ENCODE measurements around the gene ABHD6.
"Not testable (repeated sequence)": the region's sequence is repeated elsewhere in the genome, so short reads cannot be mapped to it uniquely, and the experiment has no call there.

The ABHD6 gene

DNA sequence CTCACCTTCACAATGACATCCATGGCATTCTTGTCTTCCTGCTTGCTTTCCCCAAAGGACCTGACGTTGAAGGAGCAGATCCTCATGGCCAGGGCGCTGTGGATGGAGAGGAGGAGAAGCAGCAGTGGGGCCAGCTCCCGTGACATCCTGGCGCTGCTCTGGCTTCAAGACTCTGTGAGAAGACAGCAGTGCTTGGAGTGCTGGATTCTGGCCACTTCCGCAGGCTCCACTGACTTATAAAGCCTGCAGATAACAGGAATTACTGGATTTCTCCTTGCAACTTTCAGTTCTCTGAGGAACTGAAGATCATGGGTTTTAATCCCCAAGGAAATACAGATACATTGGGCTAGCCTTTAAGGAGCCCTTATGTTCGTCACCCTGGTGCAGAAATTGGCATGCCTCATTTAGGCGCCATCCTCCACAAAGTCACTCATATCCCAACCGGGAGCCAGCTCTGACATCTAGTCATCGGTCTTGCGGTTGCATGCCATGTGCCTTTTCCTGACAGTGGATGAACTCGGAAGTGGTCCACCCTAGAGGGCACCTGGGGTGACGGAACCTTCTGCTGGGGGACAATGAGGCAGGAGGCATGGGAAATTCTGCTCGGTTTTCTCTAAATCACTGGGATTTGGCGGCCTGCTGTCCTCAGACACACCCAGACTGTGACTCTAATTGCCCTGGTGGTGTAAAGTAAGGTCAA, 26.7 kb upstream of the ABHD6 start, which contains the start of gene DNASE1L3:
TSS of gene DNASE1L3 (minus strand) at position 212 of the 700 bp plus-strand sequence. CDS start at position 146, 66 bp downstream.
- Histone ChIP-seq H3K4me3 (ENCODE audit: low read depth in 1 of 2, low read length in 2 of 2) (no peak within 1 kb of the TSS), H3K4me1 (ENCODE audit: control insufficient read depth in 1 of 2, insufficient read depth in 2 of 2, low read length in 2 of 2) (no peaks in the 10 kb centered on the region), H3K27ac (ENCODE audit: low read length) (no peak within 1 kb of the TSS), H3K36me3 (ENCODE audit: control insufficient read depth in 1 of 2, insufficient read depth in 2 of 2, low read length in 2 of 2) (no peaks in the 10 kb centered on the region), H3K9me3 (ENCODE audit: control insufficient read depth in 1 of 2, low read length in 2 of 2) (no peaks in the 10 kb centered on the region), H3K27me3 (ENCODE audit: low read depth, low read length) (no peaks in the 10 kb centered on the region)

DNA sequence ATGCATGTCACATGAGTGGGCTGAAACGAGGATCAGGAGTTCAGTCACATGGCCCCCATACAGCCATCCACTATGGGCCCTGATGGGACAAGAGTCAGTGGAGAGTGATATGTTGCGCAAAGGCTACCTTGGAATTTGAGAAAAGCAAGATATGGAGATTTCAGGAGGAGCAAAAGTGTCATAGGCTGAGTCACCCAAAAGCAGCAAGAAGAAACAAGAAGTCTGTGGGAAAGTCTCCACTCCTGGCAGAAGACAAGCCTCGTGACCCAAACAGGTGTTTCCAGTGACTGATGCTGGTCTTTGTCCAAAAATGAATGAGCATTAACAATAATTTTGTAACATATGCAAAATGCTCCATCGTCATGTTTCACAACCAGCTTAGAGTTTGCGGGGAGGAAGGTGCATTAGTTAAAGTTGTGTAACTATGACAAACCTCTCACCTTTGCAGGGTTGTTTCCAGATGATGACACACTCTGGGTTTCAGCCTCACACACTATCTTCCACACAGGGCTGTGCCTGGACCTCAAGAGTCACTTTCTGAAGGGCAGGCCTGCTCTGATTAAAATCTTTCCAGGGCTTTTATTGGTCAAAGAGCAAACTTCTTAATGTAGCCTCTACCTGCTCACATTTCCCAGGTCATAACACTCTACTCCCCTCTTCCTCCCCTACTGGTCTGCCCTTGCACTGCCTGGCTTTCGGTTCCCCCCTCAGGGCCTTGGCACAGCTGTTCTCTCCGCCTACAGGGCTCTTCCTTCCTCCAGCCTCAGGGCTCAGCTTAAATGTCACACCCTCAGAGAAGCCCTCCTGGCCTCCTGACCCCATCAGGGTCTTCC, 22.9 kb upstream of the ABHD6 start:
- no peaks in the 10 kb centered on the region for H3K27me3 ChIP-seq (ENCODE audit: low read depth, low read length)
- no peak overlapping the region for H3K4me3 ChIP-seq (ENCODE audit: low read depth in 1 of 2, low read length in 2 of 2)
- H3K36me3 ChIP-seq (ENCODE audit: control insufficient read depth in 1 of 2, insufficient read depth in 2 of 2, low read length in 2 of 2) = no peaks in the 10 kb centered on the region
- H3K4me1 ChIP-seq (ENCODE audit: control insufficient read depth in 1 of 2, insufficient read depth in 2 of 2, low read length in 2 of 2) = peaks cover 9 to 10% of the 10 kb centered on the region in 2 donors
- no peaks in the 10 kb centered on the region for H3K9me3 ChIP-seq (ENCODE audit: control insufficient read depth in 1 of 2, low read length in 2 of 2)
- no peak overlapping the region for H3K27ac ChIP-seq (ENCODE audit: low read length)

DNA sequence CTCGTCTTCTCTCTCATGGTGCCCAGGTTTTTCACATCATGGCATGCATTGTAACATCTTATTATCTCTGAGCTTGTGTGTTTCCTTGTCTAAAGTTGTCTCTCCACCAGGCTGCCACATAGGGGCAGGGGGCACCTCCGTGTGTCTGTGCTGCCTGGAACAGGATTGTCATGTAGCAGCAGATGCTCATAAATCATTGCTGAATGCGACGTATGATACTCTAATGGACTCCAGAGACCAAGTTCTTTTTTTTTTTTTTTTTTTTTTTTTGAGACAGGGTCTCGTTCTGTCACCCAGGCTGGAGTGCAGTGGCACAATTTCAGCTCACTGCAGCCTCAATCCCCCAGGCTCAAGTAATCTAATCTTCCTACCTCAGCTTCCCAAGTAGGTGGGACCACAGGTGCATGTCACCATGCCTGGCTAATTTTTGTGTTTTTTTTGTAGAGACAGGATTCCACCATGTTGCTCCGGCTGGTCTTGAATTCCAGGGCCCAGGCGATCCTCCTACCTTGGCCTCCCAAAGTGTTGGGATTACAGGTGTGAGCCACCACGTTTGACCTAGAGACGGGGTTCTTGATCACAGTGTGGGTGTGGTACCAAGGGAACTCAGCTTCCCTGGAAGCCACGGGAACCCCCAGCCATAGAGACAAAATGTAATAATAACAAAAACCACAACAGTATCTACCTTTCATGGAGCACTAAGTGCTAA, 22.1 kb upstream of the ABHD6 start:
- no peaks in the 10 kb centered on the region for H3K9me3 ChIP-seq (ENCODE audit: control insufficient read depth in 1 of 2, low read length in 2 of 2)
- H3K4me1 ChIP-seq (ENCODE audit: control insufficient read depth in 1 of 2, insufficient read depth in 2 of 2, low read length in 2 of 2) = peaks cover 9 to 10% of the 10 kb centered on the region in 2 donors
- H3K27me3 ChIP-seq (ENCODE audit: low read depth, low read length) = no peaks in the 10 kb centered on the region
- no peaks in the 10 kb centered on the region for H3K36me3 ChIP-seq (ENCODE audit: control insufficient read depth in 1 of 2, insufficient read depth in 2 of 2, low read length in 2 of 2)
- no peak overlapping the region for H3K27ac ChIP-seq (ENCODE audit: low read length)
- no peak overlapping the region for H3K4me3 ChIP-seq (ENCODE audit: low read depth in 1 of 2, low read length in 2 of 2)

DNA sequence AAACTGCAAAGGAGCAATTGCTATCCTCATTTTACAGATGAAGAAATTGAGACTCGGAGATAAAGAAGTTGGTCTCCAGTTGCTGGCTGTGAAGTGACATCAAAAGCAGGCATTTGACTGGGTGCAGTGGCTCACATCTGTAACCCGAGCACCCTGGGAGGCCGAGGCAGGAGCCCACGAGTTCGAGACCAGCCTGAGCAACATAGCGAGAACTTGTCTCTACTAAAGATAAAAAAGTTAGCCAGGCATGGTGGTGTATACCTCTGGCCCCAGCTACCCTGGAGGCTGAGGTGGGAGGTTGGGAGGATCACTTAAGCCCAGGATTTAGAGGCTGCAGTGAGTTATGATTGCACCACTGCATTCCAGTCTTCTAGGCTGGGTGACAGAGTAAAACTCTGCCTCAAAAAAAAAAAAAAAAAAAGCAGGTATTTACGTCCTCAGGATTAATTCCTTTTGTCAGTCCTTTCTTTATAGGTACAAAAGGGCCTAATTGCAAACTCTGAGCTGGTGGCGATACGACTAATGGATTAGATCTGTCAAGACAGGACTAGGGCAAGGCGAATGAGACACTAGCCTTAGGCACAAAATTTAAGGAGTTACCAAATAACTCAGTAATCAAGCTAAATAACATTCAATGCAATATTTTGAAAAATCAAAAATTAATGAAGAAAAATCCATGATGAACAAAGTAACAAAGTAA, 20.9 kb upstream of the ABHD6 start:
- H3K27ac ChIP-seq (ENCODE audit: low read length) = no peak overlapping the region
- no peaks in the 10 kb centered on the region for H3K36me3 ChIP-seq (ENCODE audit: control insufficient read depth in 1 of 2, insufficient read depth in 2 of 2, low read length in 2 of 2)
- no peak overlapping the region for H3K4me3 ChIP-seq (ENCODE audit: low read depth in 1 of 2, low read length in 2 of 2)
- H3K4me1 ChIP-seq (ENCODE audit: control insufficient read depth in 1 of 2, insufficient read depth in 2 of 2, low read length in 2 of 2) = peaks cover 9 to 10% of the 10 kb centered on the region in 2 donors
- no peaks in the 10 kb centered on the region for H3K9me3 ChIP-seq (ENCODE audit: control insufficient read depth in 1 of 2, low read length in 2 of 2)
- H3K27me3 ChIP-seq (ENCODE audit: low read depth, low read length) = no peaks in the 10 kb centered on the region

DNA sequence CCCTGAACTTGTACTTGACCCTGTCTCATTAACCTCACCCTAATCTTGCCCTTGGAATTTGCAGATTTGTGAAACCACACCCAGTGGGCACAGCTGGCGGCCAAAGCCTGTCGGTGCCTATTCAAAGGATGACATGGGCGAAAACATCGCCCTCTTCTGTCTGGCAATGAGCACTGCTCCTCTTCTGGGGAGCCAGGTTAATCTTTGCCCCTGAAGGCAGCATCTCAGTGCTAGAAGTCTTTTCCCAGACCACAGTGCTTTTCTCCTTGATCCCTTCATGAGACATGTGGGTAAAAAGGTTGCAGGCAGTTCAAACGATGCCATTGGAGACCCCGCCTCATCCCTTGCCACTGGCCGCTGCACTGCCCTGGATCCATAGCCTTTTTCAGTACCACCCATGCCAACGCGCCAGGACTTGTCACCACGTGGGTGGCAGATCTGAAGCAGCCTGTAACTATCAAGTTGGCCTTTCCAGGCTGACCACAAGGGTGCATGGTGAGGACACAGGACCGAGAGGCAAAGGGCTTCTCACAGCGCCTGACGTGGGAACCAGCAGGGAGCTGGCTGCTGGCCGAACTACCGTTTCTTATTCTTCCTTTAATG, 20.3 kb upstream of the ABHD6 start:
- Histone ChIP-seq H3K27ac (ENCODE audit: low read length) (no peak overlapping the region), H3K36me3 (ENCODE audit: control insufficient read depth in 1 of 2, insufficient read depth in 2 of 2, low read length in 2 of 2) (no peaks in the 10 kb centered on the region), H3K4me1 (ENCODE audit: control insufficient read depth in 1 of 2, insufficient read depth in 2 of 2, low read length in 2 of 2) (peaks cover 9 to 10% of the 10 kb centered on the region in 2 donors), H3K9me3 (ENCODE audit: control insufficient read depth in 1 of 2, low read length in 2 of 2) (no peaks in the 10 kb centered on the region), H3K4me3 (ENCODE audit: low read depth in 1 of 2, low read length in 2 of 2) (peak overlapping the region in 1 of 2 donors; percentile 16), H3K27me3 (ENCODE audit: low read depth, low read length) (no peaks in the 10 kb centered on the region)

DNA sequence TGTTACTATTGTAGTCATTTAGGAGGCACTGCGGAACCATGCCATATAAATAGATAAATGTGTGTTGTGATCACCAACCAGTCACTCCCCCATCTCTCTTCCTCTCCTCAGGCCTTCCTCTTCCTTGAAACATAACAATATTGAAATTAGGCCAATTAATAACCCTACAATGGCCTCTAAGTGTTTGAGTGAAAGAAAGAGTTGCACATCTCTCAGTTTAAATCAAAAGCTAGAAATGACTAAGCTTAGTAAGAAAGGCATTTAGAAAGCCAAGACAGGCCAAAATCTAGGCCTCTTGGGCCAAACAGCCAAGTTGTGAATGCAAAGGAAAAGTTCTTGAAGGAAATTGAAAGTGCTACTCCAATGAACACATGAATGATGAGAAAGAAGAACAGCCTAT, 18.7 kb upstream of the ABHD6 start:
- Histone ChIP-seq H3K4me1 (ENCODE audit: control insufficient read depth in 1 of 2, insufficient read depth in 2 of 2, low read length in 2 of 2) (peaks cover 9 to 10% of the 10 kb centered on the region in 2 donors), H3K9me3 (ENCODE audit: control insufficient read depth in 1 of 2, low read length in 2 of 2) (no peaks in the 10 kb centered on the region), H3K36me3 (ENCODE audit: control insufficient read depth in 1 of 2, insufficient read depth in 2 of 2, low read length in 2 of 2) (no peaks in the 10 kb centered on the region), H3K4me3 (ENCODE audit: low read depth in 1 of 2, low read length in 2 of 2) (no peak overlapping the region), H3K27ac (ENCODE audit: low read length) (no peak overlapping the region), H3K27me3 (ENCODE audit: low read depth, low read length) (no peaks in the 10 kb centered on the region)

DNA sequence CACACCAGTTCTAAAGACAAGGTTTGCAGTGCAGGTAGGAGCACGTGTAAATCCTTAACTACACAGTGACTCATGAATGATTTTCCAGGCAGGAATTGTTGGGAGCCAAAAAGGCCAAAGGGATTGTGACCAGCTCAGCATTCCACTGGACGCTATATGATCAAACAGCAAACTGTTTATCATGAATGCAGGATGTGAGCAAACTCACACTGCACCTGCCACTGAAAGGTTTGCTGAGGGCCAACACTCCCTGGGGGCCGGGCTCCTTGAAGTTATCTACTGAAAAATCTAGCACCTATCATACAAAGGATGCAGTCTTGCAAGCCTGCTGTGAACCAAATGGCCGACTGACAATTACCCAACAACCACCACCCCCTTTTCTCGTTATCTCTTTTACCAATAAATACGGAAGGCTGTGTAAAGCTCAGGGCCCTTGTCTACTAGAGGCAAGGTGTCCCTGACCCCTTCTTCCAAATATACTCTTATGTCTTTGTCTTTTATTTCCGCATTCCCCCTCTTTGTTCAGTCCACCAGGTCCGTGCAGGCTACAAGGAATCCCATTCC, 15.3 kb upstream of the ABHD6 start:
- H3K4me1 ChIP-seq (ENCODE audit: control insufficient read depth in 1 of 2, insufficient read depth in 2 of 2, low read length in 2 of 2) = peaks cover 3 to 4% of the 10 kb centered on the region in 2 donors
- no peaks in the 10 kb centered on the region for H3K27me3 ChIP-seq (ENCODE audit: low read depth, low read length)
- H3K4me3 ChIP-seq (ENCODE audit: low read depth in 1 of 2, low read length in 2 of 2) = no peak overlapping the region
- H3K27ac ChIP-seq (ENCODE audit: low read length) = no peak overlapping the region
- no peaks in the 10 kb centered on the region for H3K36me3 ChIP-seq (ENCODE audit: control insufficient read depth in 1 of 2, insufficient read depth in 2 of 2, low read length in 2 of 2)
- H3K9me3 ChIP-seq (ENCODE audit: control insufficient read depth in 1 of 2, low read length in 2 of 2) = no peaks in the 10 kb centered on the region

DNA sequence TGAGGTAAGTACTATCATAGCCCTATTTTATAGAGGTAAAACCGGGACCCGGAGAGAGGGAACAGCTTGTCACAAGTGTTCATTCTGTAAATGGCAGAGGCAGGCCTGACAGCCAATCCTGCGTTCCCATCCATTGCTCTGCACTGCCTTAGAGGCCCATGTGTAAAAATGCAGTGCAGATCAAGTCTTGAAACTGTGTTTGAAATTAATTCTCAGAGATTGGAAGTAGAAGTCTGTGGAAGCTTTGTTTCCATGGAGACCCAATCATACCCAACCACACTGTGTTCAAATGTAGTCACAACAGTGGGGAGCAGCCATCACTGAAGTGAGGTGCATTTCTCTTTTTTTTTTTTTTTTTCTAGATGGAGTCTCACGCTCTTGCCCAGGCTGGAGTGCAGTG, 13.7 kb upstream of the ABHD6 start:
- Histone ChIP-seq H3K36me3 (ENCODE audit: control insufficient read depth in 1 of 2, insufficient read depth in 2 of 2, low read length in 2 of 2) (no peaks in the 10 kb centered on the region), H3K4me1 (ENCODE audit: control insufficient read depth in 1 of 2, insufficient read depth in 2 of 2, low read length in 2 of 2) (no peaks in the 10 kb centered on the region), H3K27ac (ENCODE audit: low read length) (no peak overlapping the region), H3K27me3 (ENCODE audit: low read depth, low read length) (no peaks in the 10 kb centered on the region), H3K9me3 (ENCODE audit: control insufficient read depth in 1 of 2, low read length in 2 of 2) (no peaks in the 10 kb centered on the region), H3K4me3 (ENCODE audit: low read depth in 1 of 2, low read length in 2 of 2) (no peak overlapping the region)

DNA sequence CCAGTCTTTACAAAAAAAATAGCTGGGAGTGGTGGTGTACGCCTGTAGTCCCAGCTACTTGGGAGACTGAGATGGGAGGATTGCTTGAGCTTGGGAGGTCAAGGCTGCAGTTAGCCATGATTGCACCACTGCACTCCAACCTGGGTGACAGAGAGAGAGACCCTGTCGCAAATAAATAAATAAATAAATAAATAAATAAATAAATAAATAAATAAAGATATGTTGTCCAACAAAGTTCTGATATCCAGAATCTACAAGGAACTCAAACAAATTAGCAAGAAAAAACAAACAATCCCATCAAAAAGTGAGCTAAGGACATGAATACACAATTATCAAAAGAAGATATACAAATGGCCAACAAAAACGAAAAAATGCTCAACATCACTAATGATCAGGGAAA, 9.7 kb upstream of the ABHD6 start:
- H3K36me3 ChIP-seq (ENCODE audit: control insufficient read depth in 1 of 2, insufficient read depth in 2 of 2, low read length in 2 of 2); H3K27me3 ChIP-seq (ENCODE audit: low read depth, low read length); H3K4me3 ChIP-seq (ENCODE audit: low read depth in 1 of 2, low read length in 2 of 2); H3K9me3 ChIP-seq (ENCODE audit: control insufficient read depth in 1 of 2, low read length in 2 of 2); H3K27ac ChIP-seq (ENCODE audit: low read length); H3K4me1 ChIP-seq (ENCODE audit: control insufficient read depth in 1 of 2, insufficient read depth in 2 of 2, low read length in 2 of 2): not testable (repeated sequence)

DNA sequence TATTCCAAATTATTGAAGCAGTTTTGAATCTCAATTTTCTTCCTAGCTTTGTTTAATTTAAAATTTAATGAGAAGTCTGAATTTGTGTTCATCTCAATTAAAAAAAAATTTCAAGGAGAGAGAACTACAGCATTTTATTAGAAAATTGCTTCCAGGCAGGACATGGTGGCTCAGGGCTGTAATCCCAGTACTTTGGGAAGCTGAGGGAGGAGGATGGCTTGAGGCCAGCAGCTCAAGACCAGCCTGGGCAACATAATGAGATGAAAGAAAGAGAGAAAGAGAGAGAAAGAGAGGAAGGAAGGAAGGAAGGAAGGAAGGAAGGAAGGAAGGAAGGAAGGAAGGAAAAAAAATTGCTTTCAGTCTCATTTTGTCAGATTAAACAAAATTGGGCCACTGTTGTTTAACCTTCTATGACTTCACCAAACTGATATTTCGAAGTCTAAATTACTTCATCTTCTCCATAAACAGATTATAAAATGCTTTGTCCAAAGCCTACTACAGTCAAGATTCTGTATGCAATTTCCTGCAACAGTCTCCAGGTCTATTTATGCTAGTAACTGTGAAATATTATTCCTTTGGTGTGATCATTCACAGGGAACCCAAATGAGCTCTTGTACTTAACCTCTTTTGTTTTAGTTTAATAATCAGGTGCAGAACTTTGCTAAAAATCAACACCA, 6.6 kb upstream of the ABHD6 start:
- Histone ChIP-seq H3K9me3 (ENCODE audit: control insufficient read depth in 1 of 2, low read length in 2 of 2) (no peaks in the 10 kb centered on the region), H3K4me1 (ENCODE audit: control insufficient read depth in 1 of 2, insufficient read depth in 2 of 2, low read length in 2 of 2) (no peaks in the 10 kb centered on the region), H3K27me3 (ENCODE audit: low read depth, low read length) (no peaks in the 10 kb centered on the region), H3K36me3 (ENCODE audit: control insufficient read depth in 1 of 2, insufficient read depth in 2 of 2, low read length in 2 of 2) (no peaks in the 10 kb centered on the region), H3K4me3 (ENCODE audit: low read depth in 1 of 2, low read length in 2 of 2) (no peak overlapping the region), H3K27ac (ENCODE audit: low read length) (no peak overlapping the region)
